ENCODE measurements around the gene SLC18A2.
"Not testable (repeated sequence)": the region's sequence is repeated elsewhere in the genome, so short reads cannot be mapped to it uniquely, and the experiment has no call there.

SLC18A2 gene

DNA sequence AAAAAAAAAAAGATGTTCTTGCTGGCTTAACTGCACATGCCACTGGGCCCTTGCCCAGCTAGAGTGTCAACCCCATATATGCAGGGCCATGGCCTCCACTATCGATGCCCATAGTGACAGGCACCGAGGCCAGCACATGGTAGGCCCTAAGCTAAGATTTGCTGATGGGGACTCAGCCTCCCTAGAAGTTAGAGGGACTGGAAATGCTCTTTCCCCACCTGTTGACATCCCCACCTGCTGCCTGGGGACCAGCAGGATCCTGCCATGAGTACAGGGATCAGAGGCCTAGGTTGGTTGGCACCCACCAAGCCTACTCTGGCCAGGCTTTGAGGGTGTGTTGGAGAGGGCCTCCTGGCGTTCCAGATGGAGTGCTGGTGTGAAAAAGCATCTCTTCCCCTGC is 16.0 kb upstream of the SLC18A2 start:
- Histone ChIP-seq H3K4me2 (no peak overlapping the region), H3K27me3 (ENCODE audit: insufficient read depth, low read depth) (no peaks in the 10 kb centered on the region), H3K9ac (no peak overlapping the region), H3K36me3 (ENCODE audit: insufficient read depth) (no peaks in the 10 kb centered on the region), H4K20me1 (ENCODE audit: insufficient read depth) (no peaks in the 10 kb centered on the region), H3K4me3 (IDR thresholded peaks at IDR 0.05; ENCODE audit: insufficient read depth, low read depth, low read length) (no peak overlapping the region), H2AFZ (ENCODE audit: low read depth) (no peak overlapping the region), H3K4me1 (ENCODE audit: low read depth, poor library complexity, severe bottlenecking) (no peaks in the 10 kb centered on the region), H3K27ac (no peak overlapping the region), H3K79me2 (ENCODE audit: insufficient read depth, low read depth) (no peaks in the 10 kb centered on the region)
- TF ChIP-seq, protein P1, sequence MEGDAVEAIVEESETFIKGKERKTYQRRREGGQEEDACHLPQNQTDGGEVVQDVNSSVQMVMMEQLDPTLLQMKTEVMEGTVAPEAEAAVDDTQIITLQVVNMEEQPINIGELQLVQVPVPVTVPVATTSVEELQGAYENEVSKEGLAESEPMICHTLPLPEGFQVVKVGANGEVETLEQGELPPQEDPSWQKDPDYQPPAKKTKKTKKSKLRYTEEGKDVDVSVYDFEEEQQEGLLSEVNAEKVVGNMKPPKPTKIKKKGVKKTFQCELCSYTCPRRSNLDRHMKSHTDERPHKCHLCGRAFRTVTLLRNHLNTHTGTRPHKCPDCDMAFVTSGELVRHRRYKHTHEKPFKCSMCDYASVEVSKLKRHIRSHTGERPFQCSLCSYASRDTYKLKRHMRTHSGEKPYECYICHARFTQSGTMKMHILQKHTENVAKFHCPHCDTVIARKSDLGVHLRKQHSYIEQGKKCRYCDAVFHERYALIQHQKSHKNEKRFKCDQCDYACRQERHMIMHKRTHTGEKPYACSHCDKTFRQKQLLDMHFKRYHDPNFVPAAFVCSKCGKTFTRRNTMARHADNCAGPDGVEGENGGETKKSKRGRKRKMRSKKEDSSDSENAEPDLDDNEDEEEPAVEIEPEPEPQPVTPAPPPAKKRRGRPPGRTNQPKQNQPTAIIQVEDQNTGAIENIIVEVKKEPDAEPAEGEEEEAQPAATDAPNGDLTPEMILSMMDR (conservative IDR thresholded peaks at IDR 0.05; ENCODE audit: low read depth, low read length): no peak

DNA sequence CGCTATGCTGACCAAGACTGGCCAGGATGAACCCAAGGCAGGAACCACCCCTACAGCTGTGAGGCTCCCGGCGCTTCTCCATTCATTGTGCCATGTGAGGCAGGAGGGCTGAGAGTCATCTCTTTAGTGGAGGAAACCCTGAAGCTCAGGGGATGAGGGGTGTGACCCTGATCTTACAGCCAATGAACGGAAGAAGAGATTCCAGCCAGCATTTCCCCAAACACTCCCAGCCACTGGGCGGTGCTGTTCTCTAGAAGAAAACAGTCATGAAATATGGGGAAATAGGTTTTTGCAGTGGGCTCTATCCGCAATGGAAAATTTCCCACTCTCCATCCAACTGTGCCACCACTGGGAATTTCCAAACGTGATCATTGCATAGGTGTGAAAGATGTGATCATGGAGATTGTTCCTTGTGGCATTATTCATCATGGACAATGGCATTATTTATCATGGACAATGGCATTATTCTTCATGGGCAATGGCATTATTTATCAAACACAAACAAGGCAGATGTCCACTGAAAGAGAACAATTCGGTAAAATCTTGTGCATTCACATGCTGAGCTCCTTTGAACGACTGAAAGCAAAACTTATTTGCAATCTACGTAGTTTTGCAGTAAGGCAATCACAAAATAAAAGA is 14.0 kb upstream of the SLC18A2 start:
- Histone ChIP-seq H3K27ac (no peak overlapping the region), H3K36me3 (ENCODE audit: insufficient read depth) (no peaks in the 10 kb centered on the region), H3K4me3 (IDR thresholded peaks at IDR 0.05; ENCODE audit: insufficient read depth, low read depth, low read length) (no peak overlapping the region), H3K27me3 (ENCODE audit: insufficient read depth, low read depth) (no peaks in the 10 kb centered on the region), H3K4me1 (ENCODE audit: low read depth, poor library complexity, severe bottlenecking) (no peaks in the 10 kb centered on the region), H3K79me2 (ENCODE audit: insufficient read depth, low read depth) (no peaks in the 10 kb centered on the region), H3K4me2 (no peak overlapping the region), H3K9ac (no peak overlapping the region), H2AFZ (ENCODE audit: low read depth) (no peak overlapping the region), H4K20me1 (ENCODE audit: insufficient read depth) (no peaks in the 10 kb centered on the region)
- TF ChIP-seq, protein P1 (conservative IDR thresholded peaks at IDR 0.05; ENCODE audit: low read depth, low read length): 0 out of 2 replicates have a peak, but pooled peaks have one; percentile 13

DNA sequence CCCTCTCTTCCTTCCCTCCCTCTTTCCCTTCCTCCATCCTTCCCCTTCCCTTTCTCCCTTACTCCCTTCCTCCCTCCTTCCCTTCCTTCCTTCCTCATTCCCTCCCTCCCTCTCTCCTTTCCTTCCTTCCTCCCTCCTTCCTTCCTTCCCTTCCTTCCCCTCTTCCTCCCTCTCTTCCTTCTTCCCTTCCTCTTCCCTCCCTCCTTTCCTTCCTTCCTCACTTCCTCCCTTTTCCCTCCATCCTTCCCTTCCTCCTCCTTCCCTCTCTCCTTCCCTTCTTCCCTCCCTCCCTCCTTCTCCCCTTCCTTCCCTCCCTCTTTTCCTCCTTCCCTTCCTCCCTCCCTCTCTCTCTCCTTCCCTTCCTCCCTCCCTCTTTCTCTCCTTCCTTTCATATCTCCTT is 12.7 kb upstream of the SLC18A2 start:
- Histone ChIP-seq H3K27ac (no peak overlapping the region), H3K4me3 (IDR thresholded peaks at IDR 0.05; ENCODE audit: insufficient read depth, low read depth, low read length) (no peak overlapping the region), H3K36me3 (ENCODE audit: insufficient read depth) (no peaks in the 10 kb centered on the region), H3K4me1 (ENCODE audit: low read depth, poor library complexity, severe bottlenecking) (no peaks in the 10 kb centered on the region), H3K79me2 (ENCODE audit: insufficient read depth, low read depth) (no peaks in the 10 kb centered on the region), H3K4me2 (no peak overlapping the region), H3K27me3 (ENCODE audit: insufficient read depth, low read depth) (no peaks in the 10 kb centered on the region), H4K20me1 (ENCODE audit: insufficient read depth) (no peaks in the 10 kb centered on the region), H2AFZ (ENCODE audit: low read depth) (no peak overlapping the region), H3K9ac (no peak overlapping the region)
- TF ChIP-seq, protein P1 (conservative IDR thresholded peaks at IDR 0.05; ENCODE audit: low read depth, low read length): no peak

DNA sequence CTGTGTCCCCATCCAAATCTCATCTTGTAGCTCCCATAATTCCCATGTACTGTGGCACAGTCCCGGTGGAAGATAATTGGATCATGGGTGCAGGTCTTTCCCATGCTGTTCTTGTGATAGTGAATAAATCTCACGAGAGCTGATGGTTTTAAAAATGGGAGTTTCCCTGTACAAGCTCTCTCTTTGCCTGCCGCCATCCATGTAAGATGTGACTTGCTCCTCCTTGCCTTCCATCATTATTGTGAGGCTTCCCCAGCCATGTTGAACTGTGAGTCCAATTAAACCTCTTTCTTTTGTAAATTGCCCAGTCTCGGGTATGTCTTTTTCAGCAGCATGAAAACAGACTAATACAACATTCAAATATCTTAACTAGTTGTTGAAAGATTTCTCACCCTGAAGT is 10.8 kb upstream of the SLC18A2 start:
- H3K4me1 ChIP-seq (ENCODE audit: low read depth, poor library complexity, severe bottlenecking); H3K27ac ChIP-seq; H3K4me3 ChIP-seq (IDR thresholded peaks at IDR 0.05; ENCODE audit: insufficient read depth, low read depth, low read length); H3K4me2 ChIP-seq; H3K27me3 ChIP-seq (ENCODE audit: insufficient read depth, low read depth); H4K20me1 ChIP-seq (ENCODE audit: insufficient read depth); H3K79me2 ChIP-seq (ENCODE audit: insufficient read depth, low read depth); H3K36me3 ChIP-seq (ENCODE audit: insufficient read depth); H2AFZ ChIP-seq (ENCODE audit: low read depth); H3K9ac ChIP-seq: not testable (repeated sequence)

DNA sequence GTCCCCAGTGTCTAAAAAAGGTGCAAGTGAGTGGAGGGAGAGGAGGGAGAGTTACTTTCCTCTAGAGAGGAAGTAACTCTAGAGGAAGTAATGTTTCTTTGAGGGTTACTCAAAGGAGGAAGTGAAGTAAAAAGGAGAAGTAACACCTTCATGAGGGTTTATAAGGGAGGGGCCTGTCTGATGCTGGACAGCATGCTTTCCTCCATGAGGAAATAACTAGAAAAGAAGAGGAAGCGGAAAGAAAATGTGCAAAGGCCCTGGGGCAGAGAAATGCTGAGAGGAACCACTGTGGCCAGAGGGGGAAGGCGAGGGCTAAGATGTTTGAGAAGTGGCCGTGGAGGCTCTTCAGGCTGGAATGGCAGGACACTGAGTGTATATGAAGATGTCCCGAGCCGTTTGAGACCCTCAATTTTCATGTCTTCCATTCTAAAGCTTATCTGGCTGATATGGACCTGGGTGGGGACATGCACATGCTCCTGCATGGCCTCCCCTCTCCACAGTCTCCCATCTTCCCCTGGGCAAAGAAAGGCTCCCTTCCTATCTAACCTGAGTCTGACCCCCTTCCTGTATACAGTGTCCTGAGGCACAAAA is 3.4 kb upstream of the SLC18A2 start:
- Histone ChIP-seq H3K4me1 (ENCODE audit: low read depth, poor library complexity, severe bottlenecking) (no peaks in the 10 kb centered on the region), H3K4me2 (no peak overlapping the region), H3K4me3 (IDR thresholded peaks at IDR 0.05; ENCODE audit: insufficient read depth, low read depth, low read length) (no peak overlapping the region), H3K27me3 (ENCODE audit: insufficient read depth, low read depth) (no peaks in the 10 kb centered on the region), H3K9ac (no peak overlapping the region), H3K27ac (no peak overlapping the region), H3K79me2 (ENCODE audit: insufficient read depth, low read depth) (no peaks in the 10 kb centered on the region), H3K36me3 (ENCODE audit: insufficient read depth) (no peaks in the 10 kb centered on the region), H4K20me1 (ENCODE audit: insufficient read depth) (no peaks in the 10 kb centered on the region), H2AFZ (ENCODE audit: low read depth) (no peak overlapping the region)
- TF ChIP-seq, protein P1 (conservative IDR thresholded peaks at IDR 0.05; ENCODE audit: low read depth, low read length): no peak

All from KMS-11 (cell line).